SK-N-SH (cell line): ENCODE data around the gene PAX9.

ENCODE experiments used
- CTCF ChIP-seq: fragments of 200-600 bp; sonication (generic); IDR thresholded peaks from 2 replicates; pipeline ENCODE4 v1.6.1; 2017; ENCODE audit warnings: antibody characterized with exemption, mild to moderate bottlenecking, moderate library complexity
- FOXM1 ChIP-seq: IDR thresholded peaks from 2 replicates; pipeline ENCODE4 v1.4.0; 2012; ENCODE audit warnings: low read depth, mild to moderate bottlenecking
- IRF3 ChIP-seq: fragments of 150-350 bp; IDR thresholded peaks from 2 replicates; pipeline ENCODE4 v1.6.1; 2016; ENCODE audit warnings: mild to moderate bottlenecking, low read depth, low read length
- MAX ChIP-seq: IDR thresholded peaks from 2 replicates; pipeline ENCODE4 v1.4.0; 2012; ENCODE audit warnings: low read depth
- NFIC ChIP-seq: IDR thresholded peaks from 2 replicates; pipeline ENCODE4 v1.4.0; 2012; ENCODE audit warnings: borderline replicate concordance
- POLR2AphosphoS5 ChIP-seq: IDR thresholded peaks from 2 replicates; pipeline ENCODE4 v1.6.1; 2012; ENCODE audit warnings: low read depth, low read length
- RAD21 ChIP-seq: IDR thresholded peaks from 2 replicates; pipeline ENCODE4 v1.6.1; 2012; ENCODE audit warnings: mild to moderate bottlenecking, low read length
- REST ChIP-seq: IDR thresholded peaks from 2 replicates; pipeline ENCODE4 v1.6.1; 2012; ENCODE audit warnings: mild to moderate bottlenecking, low read depth, low read length, moderate library complexity
- TAF1 ChIP-seq: IDR thresholded peaks from 2 replicates; pipeline ENCODE4 v1.6.1; 2012; ENCODE audit warnings: low read depth, mild to moderate bottlenecking, low read length, moderate library complexity, borderline replicate concordance
- TCF12 ChIP-seq: IDR thresholded peaks from 2 replicates; pipeline ENCODE4 v1.4.0; 2012
- USF1 ChIP-seq: IDR thresholded peaks from 2 replicates; pipeline ENCODE4 v1.4.0; 2012; ENCODE audit warnings: low read depth, borderline replicate concordance
- USF2 ChIP-seq: fragments of 150-350 bp; IDR thresholded peaks from 2 replicates; pipeline ENCODE4 v1.6.1; 2017; ENCODE audit warnings: antibody characterized with exemption, low read length, low read depth, borderline replicate concordance
- ZBTB33 ChIP-seq: IDR thresholded peaks from 2 replicates; pipeline ENCODE4 v1.4.0; 2012; ENCODE audit warnings: low read depth, borderline replicate concordance

GRCh38 chr14:36664322-36665193, 2.9 kb downstream of the PAX9 start:
- no peak for TF ChIP-seq CTCF
- TF ChIP-seq MAX = no peak
- TF ChIP-seq TAF1 = no peak
- TF ChIP-seq USF2 = no peak
- no peak for TF ChIP-seq IRF3
- TF ChIP-seq FOXM1 = no peak
- no peak for TF ChIP-seq RAD21
- TF ChIP-seq POLR2AphosphoS5 = no peak
- TF ChIP-seq NFIC = no peak
- no peak for TF ChIP-seq ZBTB33
- no peak for TF ChIP-seq TCF12
- TF ChIP-seq REST = no peak
- TF ChIP-seq USF1 = no peak
